ENCODE results near the gene PTPRM.

The PTPRM gene

DNA sequence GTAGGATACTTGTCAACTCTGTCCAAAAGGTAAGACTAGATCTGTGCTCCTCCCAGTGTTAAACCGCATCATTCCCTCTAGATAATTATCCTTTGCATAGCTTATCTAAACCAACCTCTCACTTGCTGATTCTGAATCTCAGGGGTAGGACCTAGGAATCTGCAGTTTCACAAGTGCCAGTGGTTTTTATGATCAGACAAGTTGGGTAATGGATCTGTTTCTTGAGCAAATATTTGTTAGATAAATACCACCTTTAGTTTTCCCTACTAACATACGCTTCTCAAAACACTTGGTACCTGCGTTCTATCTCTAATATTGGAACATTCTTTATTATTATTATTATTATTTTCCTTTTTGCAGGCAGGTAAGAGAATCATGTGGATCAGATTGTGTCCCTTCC is 439.9 kb downstream of the PTPRM start:
- no peak for DNase-seq (ENCODE audit: low read depth)

DNA sequence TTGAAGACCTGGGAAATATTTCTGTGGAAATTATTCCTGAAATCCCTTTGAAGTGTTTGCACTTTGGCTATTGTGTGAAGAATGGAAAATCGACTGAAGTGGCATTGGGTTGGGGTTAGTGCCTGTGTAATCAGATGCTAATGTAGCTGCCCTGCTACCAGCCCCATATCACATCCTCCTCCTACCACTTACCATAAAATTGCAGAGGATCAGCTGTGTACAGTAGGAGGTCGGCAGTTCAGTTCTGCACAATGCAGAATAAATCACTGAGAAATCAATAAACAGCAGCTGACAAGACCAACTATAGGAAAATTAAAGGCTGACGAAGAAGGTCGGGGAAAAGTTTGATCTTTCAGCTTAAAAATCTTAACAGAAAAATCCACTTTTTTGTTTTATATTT is 440.9 kb downstream of the PTPRM start:
- no peak for DNase-seq (ENCODE audit: low read depth)

DNA sequence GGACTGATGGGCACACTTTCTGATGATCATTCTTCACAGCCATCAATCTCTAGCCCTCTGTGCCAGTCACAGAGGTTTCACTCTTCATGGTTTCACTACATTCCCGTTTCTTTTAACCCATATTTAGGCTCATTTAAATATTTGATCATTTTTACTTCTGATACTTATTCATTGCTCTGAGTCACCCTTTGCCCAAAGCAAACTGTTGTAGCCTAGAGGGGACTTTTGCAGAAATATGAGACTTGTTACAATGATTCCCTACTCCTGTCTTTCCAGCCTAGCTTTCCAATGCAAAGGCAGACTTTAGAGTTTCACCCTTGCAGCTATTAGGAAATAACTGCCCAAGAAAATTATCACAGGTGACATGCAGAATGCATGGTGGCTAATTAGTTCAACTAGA is 444.2 kb downstream of the PTPRM start:
- DNase-seq (ENCODE audit: low read depth) = no peak

DNA sequence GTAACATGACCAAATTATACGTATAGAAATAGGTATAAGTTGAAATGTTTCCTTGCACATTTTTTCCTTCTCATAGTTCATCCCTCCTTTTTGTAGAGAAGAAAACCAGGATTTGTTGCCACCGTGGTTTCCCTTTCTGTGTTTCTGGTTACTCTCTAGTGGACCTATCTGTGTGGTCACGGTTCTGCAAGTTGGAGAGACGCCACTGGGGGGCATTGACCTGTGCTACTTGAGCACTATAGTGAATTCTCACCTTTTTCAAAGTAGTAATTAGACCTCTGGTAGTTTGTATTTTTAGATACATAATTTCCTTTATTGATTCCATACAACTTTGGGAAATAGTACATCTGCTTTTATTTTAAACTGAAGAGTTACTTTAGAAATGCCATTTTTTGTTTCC is 444.8 kb downstream of the PTPRM start:
- DNase-seq (ENCODE audit: low read depth) = no peak

DNA sequence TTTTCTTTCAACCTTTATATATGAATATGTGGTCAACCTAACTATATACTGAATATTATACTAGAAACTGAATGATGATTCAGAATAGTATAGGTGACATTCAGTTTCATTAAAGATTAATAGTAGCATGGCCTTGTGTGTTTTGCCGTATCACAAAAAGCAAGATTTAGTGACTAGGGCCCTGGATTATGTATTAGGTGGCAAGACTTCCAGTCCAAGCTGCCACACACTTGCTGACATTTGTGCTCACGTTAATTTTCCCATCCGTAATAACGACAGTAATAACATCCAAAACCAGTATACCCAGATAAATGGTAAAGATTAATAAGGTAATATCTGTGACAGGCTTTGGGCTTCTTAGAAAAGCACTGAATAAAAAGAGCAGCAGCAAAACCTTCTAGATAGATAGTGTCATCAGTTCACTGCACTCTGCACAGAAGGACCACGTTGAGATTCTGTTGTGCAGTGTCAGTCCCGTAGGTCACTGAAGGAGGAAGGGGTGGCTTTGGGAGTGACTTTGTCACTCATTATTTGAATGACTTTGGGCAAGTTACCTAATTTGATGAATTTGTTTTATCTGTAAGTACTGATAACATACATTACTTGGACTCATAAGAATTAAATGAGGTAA is 451.7 kb downstream of the PTPRM start:
- no peak for DNase-seq (ENCODE audit: low read depth)

DNA sequence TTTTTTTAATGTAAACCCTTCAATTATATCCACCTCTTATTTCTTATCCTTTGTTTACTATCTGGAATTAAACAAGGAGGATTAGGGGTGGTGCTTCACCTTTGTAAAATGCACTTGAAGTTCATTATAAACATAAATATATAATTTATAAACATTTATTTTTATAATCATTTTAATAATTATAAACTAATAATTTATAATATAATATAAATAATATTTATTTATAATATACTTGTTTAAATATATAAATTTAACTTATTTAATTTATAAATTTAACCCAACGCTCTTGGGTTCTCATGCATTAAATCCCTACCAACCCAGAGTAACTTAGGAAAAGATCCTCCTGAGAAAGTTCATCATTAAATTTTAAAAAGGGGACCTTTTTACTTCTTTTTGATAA is 452.5 kb downstream of the PTPRM start:
- DNase-seq (ENCODE audit: low read depth) = no peak

DNA sequence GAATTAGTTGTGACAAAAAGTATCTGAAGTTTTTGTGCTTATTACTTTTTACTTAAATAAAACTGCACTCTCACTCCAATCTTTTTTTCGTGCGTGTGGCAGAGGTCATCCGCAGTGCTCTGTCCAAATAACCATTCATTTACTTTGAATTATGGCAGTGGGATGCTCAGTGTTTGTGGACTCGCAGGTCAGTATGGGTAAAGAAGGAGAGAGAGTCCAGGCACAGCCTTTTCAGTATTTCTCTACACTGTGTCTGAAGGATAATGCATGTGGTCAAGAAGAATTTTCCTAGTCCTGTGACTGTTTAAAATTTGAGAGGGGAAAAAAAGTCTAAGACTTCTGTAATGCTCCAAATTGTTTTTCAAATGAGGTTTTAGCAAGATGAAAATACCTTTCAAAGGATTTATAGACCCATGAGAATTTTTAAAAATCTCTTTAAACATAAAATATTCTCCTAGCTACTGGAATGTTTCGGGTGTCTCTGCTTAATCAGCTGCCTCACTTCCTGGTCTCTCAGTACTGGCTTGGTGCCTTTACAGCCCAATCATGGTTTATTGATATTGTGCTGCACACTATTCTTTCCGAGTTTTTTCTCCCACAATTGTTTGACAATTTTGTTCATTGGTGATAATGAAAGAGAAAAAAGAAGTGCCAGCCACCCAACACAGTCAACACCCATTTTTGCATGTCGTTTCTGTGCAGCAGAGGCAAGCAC is 453.2 kb downstream of the PTPRM start:
- no peak for DNase-seq (ENCODE audit: low read depth)

DNA sequence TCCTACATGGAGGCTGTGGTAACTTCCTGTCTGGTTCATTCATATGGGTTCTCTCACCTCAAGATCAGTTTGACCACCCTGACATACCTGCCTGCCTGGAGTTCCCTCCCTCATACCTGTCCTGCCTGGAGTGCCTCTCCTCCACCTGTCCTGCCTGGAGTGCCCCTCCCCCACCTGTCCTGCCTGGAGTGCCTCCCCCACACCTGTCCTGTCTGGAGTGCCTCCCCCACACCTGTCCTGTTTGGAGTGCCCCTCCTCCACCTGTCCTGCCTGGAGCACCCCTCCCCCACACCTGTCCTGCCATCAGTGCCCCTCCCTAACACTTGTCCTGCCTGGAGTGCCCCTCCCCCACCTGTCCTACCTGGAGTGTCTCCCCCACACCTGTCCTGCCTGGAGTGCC is 461.9 kb downstream of the PTPRM start:
- no peak for DNase-seq (ENCODE audit: low read depth)

DNA sequence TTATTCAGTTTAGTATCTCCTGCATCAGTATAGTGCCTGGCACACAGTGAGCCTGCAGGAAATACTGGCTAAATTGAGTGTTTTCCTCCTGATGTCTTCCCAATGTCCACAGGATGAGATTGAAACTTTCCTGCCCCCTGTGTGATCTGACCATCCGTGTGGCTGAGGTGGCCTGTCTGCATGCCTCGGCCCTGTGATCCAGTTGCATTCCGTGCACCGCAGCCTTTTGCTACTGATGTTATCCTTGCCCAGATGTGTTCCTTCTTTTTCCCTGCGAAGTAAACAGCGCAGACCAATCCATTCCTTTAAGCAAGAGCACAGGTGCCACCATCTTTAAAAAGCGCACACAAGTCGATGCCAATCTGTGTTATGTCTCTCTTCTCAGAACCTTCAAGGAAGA is 462.6 kb downstream of the PTPRM start:
- DNase-seq (ENCODE audit: low read depth) = no peak

DNA sequence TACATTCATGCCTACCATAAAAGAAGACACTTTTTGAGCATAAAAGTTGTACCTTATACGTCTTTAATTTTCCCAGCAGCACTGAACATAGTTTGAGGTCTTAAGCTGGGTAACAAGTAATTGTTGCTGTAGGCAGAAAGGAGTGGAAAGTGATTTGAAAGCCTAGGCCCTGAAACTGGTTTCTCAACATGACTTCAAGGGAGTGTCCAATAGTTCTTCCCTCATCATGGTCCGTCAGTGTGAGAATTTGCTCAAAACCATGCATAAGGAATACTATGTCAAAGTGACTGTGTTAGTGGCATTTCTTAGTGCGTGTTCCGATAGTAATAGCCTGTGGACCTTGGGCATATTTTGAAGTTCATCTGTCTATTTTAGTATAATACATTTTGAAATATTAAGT is 463.1 kb downstream of the PTPRM start:
- DNase-seq (ENCODE audit: low read depth) = no peak

DNA sequence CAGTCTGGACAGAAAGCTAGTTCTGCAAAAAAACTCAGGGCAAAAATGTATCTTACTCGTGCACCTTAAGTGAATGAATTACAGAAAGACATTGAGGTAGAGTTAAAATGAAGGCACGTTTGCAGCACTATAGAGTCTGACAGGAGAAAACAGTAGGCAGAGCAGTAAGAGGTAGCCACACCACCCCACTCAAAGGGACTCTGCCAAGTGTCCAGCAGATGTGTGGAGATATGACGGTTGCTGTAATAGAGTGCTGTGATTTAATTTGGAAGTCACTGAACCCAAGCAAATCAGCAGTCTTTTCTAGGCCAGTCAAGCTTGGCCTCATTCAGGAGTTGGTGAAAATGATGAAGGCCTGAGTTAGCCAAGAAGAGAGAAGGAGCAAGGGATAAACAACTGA is 464.4 kb downstream of the PTPRM start:
- DNase-seq (ENCODE audit: low read depth) = no peak

DNA sequence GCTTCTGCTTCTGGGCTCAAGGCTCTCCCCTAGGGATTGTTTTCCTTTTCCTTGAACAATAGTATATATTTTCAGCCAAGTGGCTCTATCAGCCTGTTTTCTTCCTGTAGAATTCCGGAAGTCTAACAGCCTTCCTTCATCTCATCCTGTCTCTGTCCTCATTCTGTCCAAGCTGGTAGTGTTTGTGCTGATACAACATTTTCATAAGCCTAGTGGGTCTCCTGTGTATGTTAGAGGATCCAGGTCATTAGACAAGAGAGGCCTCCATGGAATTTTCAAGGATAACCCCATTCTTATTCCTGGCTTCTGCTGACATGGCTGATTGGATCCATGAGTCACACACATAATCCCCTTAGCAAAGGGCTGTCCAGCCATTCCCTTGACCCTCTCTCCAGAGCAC is 467.6 kb downstream of the PTPRM start:
- DNase-seq (ENCODE audit: low read depth) = no peak

DNA sequence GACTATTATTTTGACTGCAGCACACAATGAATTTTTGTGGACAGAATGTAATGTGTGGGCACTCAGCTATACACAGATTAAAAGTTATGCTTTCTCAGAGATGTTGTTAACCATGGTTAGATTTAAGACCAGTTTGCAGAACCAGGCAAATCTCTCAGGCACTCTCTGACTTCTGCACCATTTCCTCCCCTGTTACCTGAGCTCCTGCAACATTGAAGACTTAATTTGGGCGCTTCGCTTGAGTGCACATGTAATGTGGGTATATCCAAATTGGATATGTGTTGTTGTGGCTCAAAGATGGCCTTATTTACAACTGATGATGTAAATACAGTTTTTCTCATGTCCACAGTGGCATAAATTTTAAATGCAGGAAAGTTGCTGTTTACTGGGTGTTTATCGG is 469.4 kb downstream of the PTPRM start:
- no peak for DNase-seq (ENCODE audit: low read depth)

DNA sequence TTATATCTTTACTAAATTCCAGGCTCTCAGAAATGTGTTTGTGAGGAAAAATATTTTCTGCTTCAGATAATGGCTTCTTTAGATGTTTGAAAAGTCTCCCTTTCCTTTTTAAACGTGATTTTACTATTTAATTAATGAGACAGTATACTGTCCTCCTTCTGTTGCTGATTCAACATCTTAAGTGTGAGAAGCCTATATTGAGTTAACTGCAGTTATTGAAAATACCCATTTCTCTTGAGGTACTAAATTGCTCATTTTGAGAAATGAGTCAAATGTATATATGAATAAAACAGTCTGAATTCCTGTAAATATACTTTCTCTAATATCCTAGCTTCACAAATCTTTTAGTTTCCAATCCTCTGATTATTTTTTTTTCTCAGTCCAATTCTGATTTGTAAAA is 470.2 kb downstream of the PTPRM start:
- DNase-seq (ENCODE audit: low read depth) = no peak

DNA sequence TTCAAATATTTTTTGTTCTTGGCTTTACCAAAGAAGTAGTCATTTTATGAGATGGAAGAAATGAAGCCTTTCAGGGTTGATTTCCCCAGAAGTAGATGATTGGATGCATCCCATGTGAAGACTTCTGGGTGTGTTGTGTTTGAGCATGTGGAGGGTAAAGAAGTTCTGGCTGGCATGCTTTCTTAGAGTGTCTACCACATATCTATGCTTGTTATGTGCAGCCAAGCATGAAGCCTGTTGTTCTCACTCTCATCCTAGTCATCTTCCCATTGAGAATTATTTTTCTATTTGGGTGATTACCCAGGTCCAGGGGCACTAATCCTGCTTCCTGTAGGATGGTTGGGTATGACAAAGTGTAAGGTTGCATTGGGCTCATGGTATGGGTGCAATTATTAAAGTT is 472.9 kb downstream of the PTPRM start:
- DNase-seq (ENCODE audit: low read depth) = no peak

DNA sequence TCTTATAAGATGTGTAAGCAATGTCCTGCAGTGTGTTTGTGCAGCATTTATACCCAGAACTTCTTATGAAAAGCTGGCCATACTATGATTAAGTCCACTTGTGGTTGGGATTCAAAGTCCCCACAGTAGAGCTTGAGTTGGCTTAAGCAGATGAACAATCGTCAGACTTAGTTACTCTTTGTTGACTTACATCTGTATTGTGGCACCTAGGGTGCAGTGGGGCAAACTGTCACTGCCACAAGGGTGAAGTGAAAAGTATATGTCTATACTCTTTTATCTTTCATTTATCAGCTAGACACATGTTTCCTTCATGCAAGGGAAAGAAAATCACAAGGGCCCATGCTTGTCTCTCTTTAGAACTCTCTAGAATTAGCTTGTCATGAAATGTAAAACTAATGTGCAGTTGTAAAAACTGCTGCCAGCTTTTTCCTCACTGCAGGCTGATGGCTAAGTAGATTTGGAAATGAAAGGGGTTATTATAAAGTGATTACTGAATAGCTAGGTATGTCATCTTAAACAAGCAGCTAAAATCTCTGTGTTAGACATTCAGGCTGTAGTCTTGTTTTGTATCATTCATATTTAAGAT is 474.5 kb downstream of the PTPRM start:
- DNase-seq (ENCODE audit: low read depth) = no peak

DNA sequence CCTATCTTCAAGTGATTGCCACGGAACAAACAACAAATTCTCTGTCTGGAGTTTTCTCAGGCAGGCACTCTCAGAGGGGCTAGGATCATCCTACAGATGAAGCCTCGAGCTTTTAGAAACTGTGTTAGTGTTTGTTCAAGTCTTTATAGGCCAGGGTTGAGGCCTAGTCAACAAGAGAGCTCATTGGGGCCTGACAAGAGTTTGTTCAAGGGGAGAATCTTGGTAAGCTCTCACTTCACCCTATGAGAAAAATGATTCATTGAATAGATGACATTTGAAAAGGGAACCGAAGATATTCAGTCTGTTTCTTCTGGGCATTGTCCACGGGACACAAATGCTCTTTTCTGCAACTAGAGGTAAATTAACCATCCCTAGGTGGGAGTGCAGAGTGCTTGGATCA is 476.9 kb downstream of the PTPRM start:
- no peak for DNase-seq (ENCODE audit: low read depth)

DNA sequence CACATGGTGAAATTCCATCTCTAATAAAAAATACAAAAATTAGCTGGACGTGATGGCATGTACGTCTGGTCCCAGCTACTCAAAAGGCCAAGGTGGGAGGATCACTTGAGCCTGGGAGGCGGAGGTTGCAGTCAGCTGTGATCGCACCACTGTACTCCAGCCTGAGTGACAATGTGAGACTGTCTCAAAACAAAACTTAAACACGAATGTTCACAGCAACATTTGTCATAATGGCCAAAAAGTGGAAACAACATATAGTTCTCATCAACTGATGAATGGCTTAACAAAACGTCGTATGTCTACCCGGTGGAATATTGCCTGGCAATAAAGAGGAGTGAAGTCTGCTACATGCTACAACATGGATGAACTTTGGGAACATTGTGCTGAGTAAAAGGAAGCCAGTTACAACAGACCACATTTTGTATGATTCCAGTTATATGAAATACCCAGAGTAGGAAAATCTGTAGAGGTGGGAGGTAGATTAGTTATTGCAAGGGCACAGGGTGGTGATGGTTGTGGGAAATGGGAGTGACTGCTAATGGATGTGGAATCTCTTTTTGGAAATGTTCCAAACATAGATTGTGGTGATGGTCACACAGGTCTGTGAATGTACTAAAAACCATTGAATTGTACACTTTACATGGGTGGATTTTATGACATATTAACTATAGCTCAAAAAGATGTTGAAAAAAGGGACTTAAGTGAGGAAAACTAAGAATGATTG is 478.2 kb downstream of the PTPRM start:
- DNase-seq (ENCODE audit: low read depth) = no peak

DNA sequence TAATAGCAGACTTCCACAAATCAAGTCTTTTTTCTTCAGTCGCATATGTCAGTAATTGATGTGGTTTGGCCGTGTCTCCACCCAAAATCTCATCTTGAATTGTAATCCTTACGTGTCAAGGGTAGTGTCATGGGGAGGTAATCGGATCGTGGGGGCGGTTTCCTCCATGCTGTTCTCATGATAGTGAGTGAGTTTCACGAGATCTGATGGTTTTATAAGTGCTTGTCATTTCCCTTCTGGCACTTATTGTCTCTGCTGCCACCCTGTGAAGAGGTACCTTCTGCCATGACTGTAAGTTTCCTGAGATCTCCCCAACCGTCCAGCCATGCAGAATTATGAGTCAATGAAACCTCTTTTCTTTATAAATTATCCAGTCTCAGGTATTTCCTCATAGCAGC is 478.8 kb downstream of the PTPRM start:
- peak; percentile 15 for DNase-seq (ENCODE audit: low read depth)

DNA sequence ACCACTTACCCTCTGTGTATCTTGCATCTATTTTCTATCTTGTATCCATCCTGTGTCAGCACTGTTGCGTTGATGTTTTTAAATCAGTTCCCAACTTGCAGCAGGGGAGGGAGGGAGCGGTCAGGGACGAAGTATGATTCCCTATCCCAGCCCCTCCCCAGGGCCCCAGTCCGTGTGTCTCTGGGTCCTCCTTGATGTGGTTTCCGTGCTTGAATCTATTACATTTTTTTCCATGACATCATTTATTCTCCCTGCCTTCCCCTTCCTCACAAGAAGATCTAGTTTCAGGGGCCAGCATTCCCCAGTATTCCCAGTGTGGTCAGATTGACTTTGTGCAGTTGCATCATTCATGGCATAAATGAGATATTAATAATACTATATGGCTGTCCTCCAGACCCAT is 479.3 kb downstream of the PTPRM start:
- no peak for DNase-seq (ENCODE audit: low read depth)

DNA sequence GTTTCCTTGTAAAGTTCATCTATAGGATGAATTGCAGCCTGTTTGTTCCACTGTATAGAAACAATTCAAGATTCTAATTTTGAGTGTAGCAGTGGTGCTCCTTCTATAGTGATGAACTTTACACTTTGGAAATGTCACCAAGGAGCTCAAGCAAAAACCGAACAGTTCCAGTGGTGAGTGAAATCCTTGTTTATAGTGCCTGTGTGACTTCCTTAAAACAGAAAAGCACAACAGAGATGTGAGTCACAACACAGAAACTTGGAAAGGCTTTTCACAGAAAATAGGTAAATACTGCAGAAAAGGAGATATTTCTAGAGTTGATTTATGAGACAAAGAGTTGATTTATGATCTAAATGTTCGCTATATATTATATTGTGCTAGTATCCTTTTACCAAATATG is 482.0 kb downstream of the PTPRM start:
- no peak for DNase-seq (ENCODE audit: low read depth)

DNA sequence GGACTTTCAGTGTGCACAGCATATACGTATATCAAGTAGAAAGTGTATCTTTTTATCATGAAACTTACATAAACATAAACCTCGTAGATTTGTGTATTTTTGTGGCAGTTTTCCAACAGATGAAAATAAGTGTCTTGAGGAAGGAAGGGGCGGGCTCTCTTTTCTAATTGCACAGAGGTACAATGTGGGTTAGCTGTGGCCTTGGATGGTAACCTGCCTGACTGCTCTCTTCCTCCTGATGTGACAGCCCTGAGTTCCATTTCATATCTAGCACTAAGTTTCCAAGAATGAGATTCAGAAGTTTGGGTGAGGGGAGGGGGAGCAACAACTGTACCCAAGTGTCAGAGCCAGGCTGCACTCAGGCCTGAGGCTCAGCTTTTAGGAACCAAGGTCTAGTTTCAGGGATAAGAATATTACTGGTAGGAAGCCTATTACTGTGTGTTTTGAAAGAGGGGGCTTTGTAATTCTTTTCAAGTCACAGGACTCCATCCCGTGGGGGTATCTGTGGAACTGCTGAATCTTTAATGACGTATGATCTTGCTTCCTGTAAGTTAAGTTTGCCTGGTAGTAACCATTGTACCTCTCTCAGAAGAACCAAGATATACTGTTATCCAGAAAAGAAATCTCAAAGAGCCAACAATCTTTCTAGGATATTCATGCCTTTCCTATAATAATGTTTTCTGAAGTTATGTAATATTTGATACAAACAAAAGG is 483.7 kb downstream of the PTPRM start:
- no peak for DNase-seq (ENCODE audit: low read depth)

DNA sequence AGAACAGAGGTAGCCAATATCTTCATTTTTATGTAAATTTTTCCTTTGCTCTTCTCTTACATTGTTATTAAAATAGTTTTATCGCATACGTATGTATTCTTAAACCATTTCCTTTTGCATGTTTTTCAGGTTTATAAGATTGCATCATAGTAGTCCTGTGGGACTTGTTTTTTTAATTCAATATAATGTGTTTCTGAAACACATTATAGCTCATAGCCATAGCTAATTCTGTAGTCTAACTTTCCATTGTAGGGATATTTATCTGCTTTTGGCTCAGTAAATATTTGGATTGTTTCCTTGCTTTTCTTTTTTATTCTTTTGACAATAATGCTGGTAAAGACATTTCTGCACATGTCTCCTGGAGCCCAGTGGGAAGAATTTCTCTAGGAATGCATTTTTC is 484.3 kb downstream of the PTPRM start:
- DNase-seq (ENCODE audit: low read depth) = no peak

Data from activated T-helper 9 cell treated with anti-CD3 and anti-CD28 coated beads, Interleukin-2, amount 50 U/mL, for 16 hours (primary cell).